HepG2 (cell line): Measurements from ENCODE around the gene UTS2R. TPM values are rescaled to one million over a fixed set of nuclear protein-coding genes. Genes with fewer than 3 reads are reported as not detected.

Experiments
- AKAP8 ChIP-seq: sonication (generic); formaldehyde crosslinking; IDR thresholded peaks from 2 replicates; pipeline ENCODE4 v1.5.1; 2020; ENCODE audit warnings: mild to moderate bottlenecking, missing genetic modification reagents
- DZIP1 ChIP-seq: sonication (generic); formaldehyde crosslinking; IDR thresholded peaks from 2 replicates; pipeline ENCODE4 v1.5.0; 2020; ENCODE audit warnings: mild to moderate bottlenecking, missing genetic modification reagents
- E2F1 ChIP-seq: sonication (generic); formaldehyde crosslinking; IDR thresholded peaks from 2 replicates; pipeline ENCODE4 v1.5.0; 2020; ENCODE audit warnings: missing genetic modification reagents
- HINFP ChIP-seq: sonication (generic); formaldehyde crosslinking; IDR thresholded peaks from 2 replicates; pipeline ENCODE4 v1.4.0; 2020; ENCODE audit warnings: low read depth, mild to moderate bottlenecking, missing genetic modification reagents
- IRX3 ChIP-seq: sonication (generic); formaldehyde crosslinking; IDR thresholded peaks from 2 replicates; pipeline ENCODE4 v1.8.1; 2023; ENCODE audit warnings: mild to moderate bottlenecking, low read depth, missing genetic modification reagents, borderline replicate concordance
- KLF6 ChIP-seq: IDR thresholded peaks from 2 replicates; pipeline ENCODE4 v1.8.0; 2016; ENCODE audit warnings: missing biosample characterization, missing genetic modification reagents
- NBN ChIP-seq: fragments of 450-650 bp; conservative IDR thresholded peaks from 2 replicates; pipeline ENCODE4 v1.6.1; 2017
- NFAT5 ChIP-seq: sonication (generic); formaldehyde crosslinking; IDR thresholded peaks from 2 replicates; pipeline ENCODE4 v1.4.0; 2020; ENCODE audit warnings: missing genetic modification reagents
- NFE2L1 ChIP-seq: sonication (generic); formaldehyde crosslinking; IDR thresholded peaks from 2 replicates; pipeline ENCODE4 v1.4.0; 2020; ENCODE audit warnings: missing genetic modification reagents, mild to moderate bottlenecking, borderline replicate concordance
- PRPF4 ChIP-seq: fragments of 200-400 bp; formaldehyde crosslinking; IDR thresholded peaks from 2 replicates; pipeline ENCODE4 v1.6.1; 2016; ENCODE audit warnings: low read length, low read depth; ENCODE audit not compliant: poor library complexity, severe bottlenecking
- SCMH1 ChIP-seq: sonication (generic); formaldehyde crosslinking; IDR thresholded peaks from 2 replicates; pipeline ENCODE4 v1.9.0; 2021; ENCODE audit warnings: missing genetic modification reagents, mild to moderate bottlenecking, borderline replicate concordance
- ZBTB37 ChIP-seq: sonication (generic); formaldehyde crosslinking; IDR thresholded peaks from 2 replicates; pipeline ENCODE4 v1.4.0; 2020; ENCODE audit warnings: mild to moderate bottlenecking, missing genetic modification reagents
- ZNF10 ChIP-seq: sonication (generic); formaldehyde crosslinking; IDR thresholded peaks from 2 replicates; pipeline ENCODE4 v1.4.0; 2020; ENCODE audit warnings: mild to moderate bottlenecking, low read depth, missing genetic modification reagents, borderline replicate concordance
- ZNF124 ChIP-seq: sonication (generic); formaldehyde crosslinking; IDR thresholded peaks from 2 replicates; pipeline ENCODE4 v1.4.0; 2020; ENCODE audit warnings: missing genetic modification reagents
- polyA plus RNA-seq, 8 experiments: library from polyadenylated mRNA; depleted of rRNA in 3 of 8; stranded (reverse) in 7 of 8; unstranded in 1 of 8; fragments of >200 nt; fragmentation: Illumina TruSeq in 4 of 8; extraction: Trizol in 4 of 8; gene quantifications; 2 replicates each; pipeline versions ENCODE4 v1.2.1 to v1.2.3, GENCODE V29; 2011 to 2016; ENCODE audit warnings: low read depth in 4 of 8, missing spikeins in 1 of 8, mixed read lengths in 1 of 8; ENCODE audit not compliant: insufficient read depth in 1 of 8
- total RNA-seq, 5 experiments: library from RNA; depleted of rRNA; stranded (reverse); fragments of >200 nt; fragmentation: Illumina TruSeq; extraction: Trizol; gene quantifications; 2 replicates each; pipeline ENCODE4 v1.2.3, GENCODE V29; 2016; ENCODE audit warnings: low read depth in 1 of 5

UTS2R gene
- total and polyA plus RNA-seq, 2 of the 13 experiments (the other 11 are each of a cell fraction or from before 2014, with no cell fraction given) = 0.13 to 0.15 TPM

GRCh38 chr17:82325286-82326180 lies 46.0 kb upstream of the UTS2R start (continued):
- TF ChIP-seq IRX3 (0 out of 2 replicates have a peak, but pooled peaks have one; percentile 55), ZNF10 (CRISPR knock-in tag) (no peak), PRPF4 (no peak), NFE2L1 (CRISPR knock-in tag) (peak; percentile 60; the same call in 1 of the 2 replicates), E2F1 (CRISPR knock-in tag) (peak; percentile 46; the same call in 1 of the 2 replicates), DZIP1 (CRISPR knock-in tag) (no peak), NFAT5 (CRISPR knock-in tag) (no peak), HINFP (CRISPR knock-in tag) (peak; percentile 91; the same call in 1 of the 2 replicates), NBN (no peak), ZNF124 (peak; percentile 73; the same call in 1 of the 2 replicates), SCMH1 (CRISPR knock-in tag) (no peak), AKAP8 (peak; percentile 68; the same call in 1 of the 2 replicates), KLF6 (CRISPR knock-in tag) (no peak), ZBTB37 (CRISPR knock-in tag) (no peak)
